Natural killer cell (primary cell): ENCODE data around the gene MEIOSIN. TPM values are rescaled to one million over a fixed set of nuclear protein-coding genes. Genes with fewer than 3 reads are reported as not detected.
"Not testable (repeated sequence)": the region's sequence is repeated elsewhere in the genome, so short reads cannot be mapped to it uniquely, and the experiment has no call there.

Experiments used
- ATAC-seq, 3 donors: fragments of 150-1000 bp in 2 of 3; fragments of 200-7000 bp in 1 of 3; cut with Tn5 transposase; 1 replicate in 1 of 3; 2 replicates in 2 of 3; pipeline ENCODE4 v1.10.0; 2021; ENCODE audit warnings: mild to moderate bottlenecking in 2 of 3, moderate library complexity in 2 of 3
- DNase-seq, 2 donors: peaks; one replicate each; pipeline versions ENCODE4 v3.0.0 to v3.0.0-alpha.2; 2013 to 2021; ENCODE audit warnings: mixed read lengths in 1 of 2
- H3K27ac ChIP-seq: one replicate; pipeline ENCODE4 v1.5.1; 2013; ENCODE audit warnings: mild to moderate bottlenecking, low read length
- H3K27me3 ChIP-seq: one replicate; pipeline ENCODE4 v1.6.1; 2013; ENCODE audit warnings: low read length; ENCODE audit not compliant: control insufficient read depth, insufficient read depth
- H3K36me3 ChIP-seq: one replicate; pipeline ENCODE4 v1.6.1; 2013; ENCODE audit warnings: low read length; ENCODE audit not compliant: control insufficient read depth, insufficient read depth
- H3K4me1 ChIP-seq: one replicate; pipeline ENCODE4 v1.6.1; 2013; ENCODE audit warnings: low read length; ENCODE audit not compliant: control insufficient read depth, insufficient read depth
- H3K4me3 ChIP-seq: one replicate; pipeline ENCODE4 v1.5.1; 2013; ENCODE audit warnings: low read length
- H3K9me3 ChIP-seq: one replicate; pipeline ENCODE4 v1.6.1; 2013; ENCODE audit warnings: low read length; ENCODE audit not compliant: control insufficient read depth, insufficient read depth
- H3K27ac Mint-ChIP-seq, 2 donors: one replicate each; pipeline ENCODE4 v1.8.0; 2022; ENCODE audit warnings: mild to moderate bottlenecking in 2 of 2, mixed read lengths in 2 of 2, moderate library complexity in 1 of 2
- H3K27me3 Mint-ChIP-seq, 2 donors: one replicate each; pipeline ENCODE4 v1.8.0; 2022; ENCODE audit warnings: low read depth in 2 of 2, mixed read lengths in 2 of 2
- H3K36me3 Mint-ChIP-seq: one replicate; pipeline ENCODE4 v1.8.0; 2022; ENCODE audit warnings: mixed read lengths
- H3K4me1 Mint-ChIP-seq, 2 donors: one replicate each; pipeline ENCODE4 v1.8.0; 2022; ENCODE audit warnings: mixed read lengths in 2 of 2
- H3K4me3 Mint-ChIP-seq: one replicate; pipeline ENCODE4 v1.8.0; 2022; ENCODE audit warnings: mild to moderate bottlenecking, moderate library complexity, mixed read lengths
- H3K9me3 Mint-ChIP-seq, 2 donors: one replicate each; pipeline ENCODE4 v1.8.0; 2022; ENCODE audit warnings: mixed read lengths in 2 of 2
- CTCF ChIP-seq: fragments of 200-600 bp; IDR thresholded peaks from one replicate; pipeline ENCODE4 v1.8.0; 2022; ENCODE audit warnings: antibody characterized with exemption
- WGBS: methylation state at CpG from one replicate; pipeline ENCODE4 v1.1.7; 2013; ENCODE audit warnings: missing lambda C conversion rate; ENCODE audit not compliant: insufficient coverage; 5-methylcytosine and 5-hydroxymethylcytosine counted together
- intact Hi-C: fragments of 100-400 bp; cut with micrococcal nuclease; formaldehyde crosslinking; loops from one replicate; pipeline ENCODE4 v1.14.2; 2022
- total RNA-seq, 4 donors: library from RNA; stranded (reverse); fragments of 120-200 nt in 1 of 4; gene quantifications; one replicate each; pipeline versions ENCODE4 v1.2.3 to v1.2.4, GENCODE V29; 2013 to 2022

The MEIOSIN gene
- total RNA-seq, 3 donors from 2014 or later (not counting 1 experiment from before 2014, with no cell fraction given), result not detected

- not testable (repeated sequence) for H3K4me1 ChIP-seq, H3K27ac Mint-ChIP-seq, H3K4me1 Mint-ChIP-seq, H3K9me3 Mint-ChIP-seq, ATAC-seq, H3K4me3 Mint-ChIP-seq, H3K36me3 ChIP-seq, H3K27me3 ChIP-seq, H3K4me3 ChIP-seq, H3K27ac ChIP-seq, H3K9me3 ChIP-seq, DNase-seq, H3K36me3 Mint-ChIP-seq
- intact Hi-C loops, result loop anchor here (1.0 kb wide), 1 partner anchor 29 kb away; no protein-coding TSS in a partner anchor
- WGBS, result 86% methylated on average over 5 of the region's 5 CpGs
- peaks cover 0 to 18% of the 10 kb centered on the region in 2 donors for H3K27me3 Mint-ChIP-seq
These were observed 66.3 kb downstream of the MEIOSIN start for GRCh38 chr19:45799541-45799940.

GRCh38 chr19:45800070-45800553 is 66.9 kb downstream of the MEIOSIN start:
- H3K27ac Mint-ChIP-seq, result no peak overlapping the region
- H3K36me3 Mint-ChIP-seq, result no peaks in the 10 kb centered on the region
- Histone ChIP-seq H3K4me1 (no peaks in the 10 kb centered on the region), H3K36me3 (no peaks in the 10 kb centered on the region), H3K9me3 (no peaks in the 10 kb centered on the region), H3K27ac (no peak overlapping the region), H3K27me3 (peaks cover 5% of the 10 kb centered on the region), H3K4me3 (no peak overlapping the region)
- no peaks in the 10 kb centered on the region for H3K9me3 Mint-ChIP-seq
- ATAC-seq (no peak), DNase-seq (no peak)
- no peak overlapping the region for H3K4me3 Mint-ChIP-seq
- H3K4me1 Mint-ChIP-seq, result peaks cover 0 to 5% of the 10 kb centered on the region in 2 donors
- no peak for TF ChIP-seq CTCF
- WGBS, result 86% methylated on average over 8 of the region's 8 CpGs
- intact Hi-C loops, result no loop called here
- H3K27me3 Mint-ChIP-seq, result peaks cover 0 to 14% of the 10 kb centered on the region in 2 donors

GRCh38 chr19:45801603-45802175 is 68.5 kb downstream of the MEIOSIN start:
- Histone ChIP-seq H3K36me3 (no peaks in the 10 kb centered on the region), H3K27me3 (no peaks in the 10 kb centered on the region), H3K4me1 (no peaks in the 10 kb centered on the region), H3K4me3 (no peak overlapping the region), H3K9me3 (no peaks in the 10 kb centered on the region), H3K27ac (no peak overlapping the region)
- Mint-ChIP-seq H3K4me3 (no peak overlapping the region), H3K27me3 (peaks cover 0 to 14% of the 10 kb centered on the region in 2 donors), H3K36me3 (no peaks in the 10 kb centered on the region), H3K27ac (no peak overlapping the region), H3K4me1 (peaks cover 0 to 5% of the 10 kb centered on the region in 2 donors), H3K9me3 (no peaks in the 10 kb centered on the region)
- WGBS, result 88% methylated on average over 7 of the region's 7 CpGs
- no peak for DNase-seq
- TF ChIP-seq CTCF, result no peak
- no peak for ATAC-seq
- intact Hi-C loops, result no loop called here

- 92% methylated on average over 57 of the region's 57 CpGs for WGBS
- no peak for ATAC-seq
- DNase-seq, result no peak
- H3K36me3 Mint-ChIP-seq, result no peaks in the 10 kb centered on the region
- no peaks in the 10 kb centered on the region for H3K9me3 Mint-ChIP-seq
- no peak overlapping the region for H3K27ac ChIP-seq
- no peak overlapping the region for H3K4me3 Mint-ChIP-seq
- H3K4me1 ChIP-seq, result peaks cover under 1% of the 10 kb centered on the region
- no peaks in the 10 kb centered on the region for H3K4me1 Mint-ChIP-seq
- H3K9me3 ChIP-seq, result no peaks in the 10 kb centered on the region
- intact Hi-C loops, result no loop called here
- H3K27me3 Mint-ChIP-seq, result peaks cover 0 to 6% of the 10 kb centered on the region in 2 donors
- TF ChIP-seq CTCF, result no peak
- H3K4me3 ChIP-seq, result no peak overlapping the region
- H3K27ac Mint-ChIP-seq, result no peak overlapping the region
- no peaks in the 10 kb centered on the region for H3K36me3 ChIP-seq
- no peaks in the 10 kb centered on the region for H3K27me3 ChIP-seq
These were observed 71.1 kb downstream of the MEIOSIN start for GRCh38 chr19:45804140-45804958.
